NCI-H226 (cell line): ENCODE results near the gene AKIRIN1.
"Not testable (repeated sequence)": the region's sequence is repeated elsewhere in the genome, so short reads cannot be mapped to it uniquely, and the experiment has no call there.

Experiments
- DNase-seq: peaks from one replicate; pipeline ENCODE4 v3.0.0-alpha.2; 2015

Gene AKIRIN1

GRCh38 chr1:38997034-38997900, 6.2 kb downstream of the AKIRIN1 start:
- no peak for DNase-seq

- no peak for DNase-seq
These were observed 6.8 kb downstream of the AKIRIN1 start for GRCh38 chr1:38997901-38998190.

- no peak for DNase-seq
These were observed 10.7 kb downstream of the AKIRIN1 start for GRCh38 chr1:39001516-39002421.

- DNase-seq = no peak
These were observed 12.2 kb downstream of the AKIRIN1 start for GRCh38 chr1:39003281-39003680.

- DNase-seq = no peak
These were observed 12.7 kb downstream of the AKIRIN1 start for GRCh38 chr1:39003794-39004193.

GRCh38 chr1:39006287-39006686, 15.2 kb downstream of the AKIRIN1 start:
- DNase-seq = no peak

GRCh38 chr1:39006726-39007645, 15.9 kb downstream of the AKIRIN1 start:
- DNase-seq = no peak

GRCh38 chr1:39014956-39015355, 23.9 kb downstream of the AKIRIN1 start:
- not testable (repeated sequence) for DNase-seq

- no peak for DNase-seq
These were observed 25.6 kb downstream of the AKIRIN1 start for GRCh38 chr1:39016604-39017171.

GRCh38 chr1:39017266-39017665, 26.2 kb downstream of the AKIRIN1 start:
- DNase-seq = no peak

- DNase-seq = not testable (repeated sequence)
These were observed 29.4 kb downstream of the AKIRIN1 start for GRCh38 chr1:39020494-39020893.

GRCh38 chr1:39021426-39021825, 30.4 kb downstream of the AKIRIN1 start:
- peak; percentile 8 for DNase-seq

- DNase-seq = no peak
These were observed 32.1 kb downstream of the AKIRIN1 start for GRCh38 chr1:39023140-39023539.

GRCh38 chr1:39026051-39026865, 35.2 kb downstream of the AKIRIN1 start, which contains the start of gene NDUFS5:
Gene NDUFS5, plus strand, starts transcription at chr1:39026350. Its CDS starts 2,375 bp downstream, at chr1:39028725.
- DNase-seq = peak; percentile 94

GRCh38 chr1:39026866-39027507, 35.9 kb downstream of the AKIRIN1 start:
- DNase-seq = no peak

- no peak for DNase-seq
These were observed 43.1 kb downstream of the AKIRIN1 start for GRCh38 chr1:39034114-39034654.

GRCh38 chr1:39036678-39037077, 45.6 kb downstream of the AKIRIN1 start:
- DNase-seq = no peak

- DNase-seq = no peak
These were observed 52.4 kb downstream of the AKIRIN1 start for GRCh38 chr1:39043513-39043912.

GRCh38 chr1:39044762-39045161, 53.7 kb downstream of the AKIRIN1 start:
- no peak for DNase-seq

GRCh38 chr1:39045231-39045630, 54.2 kb downstream of the AKIRIN1 start:
- no peak for DNase-seq
